Measurements from ENCODE around the gene PXDN. TPM values are rescaled to one million over a fixed set of nuclear protein-coding genes. Genes with fewer than 3 reads are reported as not detected.

PXDN gene
- total RNA-seq, 2 experiments from 2014 or later = 1.3 to 1.4 TPM

DNA sequence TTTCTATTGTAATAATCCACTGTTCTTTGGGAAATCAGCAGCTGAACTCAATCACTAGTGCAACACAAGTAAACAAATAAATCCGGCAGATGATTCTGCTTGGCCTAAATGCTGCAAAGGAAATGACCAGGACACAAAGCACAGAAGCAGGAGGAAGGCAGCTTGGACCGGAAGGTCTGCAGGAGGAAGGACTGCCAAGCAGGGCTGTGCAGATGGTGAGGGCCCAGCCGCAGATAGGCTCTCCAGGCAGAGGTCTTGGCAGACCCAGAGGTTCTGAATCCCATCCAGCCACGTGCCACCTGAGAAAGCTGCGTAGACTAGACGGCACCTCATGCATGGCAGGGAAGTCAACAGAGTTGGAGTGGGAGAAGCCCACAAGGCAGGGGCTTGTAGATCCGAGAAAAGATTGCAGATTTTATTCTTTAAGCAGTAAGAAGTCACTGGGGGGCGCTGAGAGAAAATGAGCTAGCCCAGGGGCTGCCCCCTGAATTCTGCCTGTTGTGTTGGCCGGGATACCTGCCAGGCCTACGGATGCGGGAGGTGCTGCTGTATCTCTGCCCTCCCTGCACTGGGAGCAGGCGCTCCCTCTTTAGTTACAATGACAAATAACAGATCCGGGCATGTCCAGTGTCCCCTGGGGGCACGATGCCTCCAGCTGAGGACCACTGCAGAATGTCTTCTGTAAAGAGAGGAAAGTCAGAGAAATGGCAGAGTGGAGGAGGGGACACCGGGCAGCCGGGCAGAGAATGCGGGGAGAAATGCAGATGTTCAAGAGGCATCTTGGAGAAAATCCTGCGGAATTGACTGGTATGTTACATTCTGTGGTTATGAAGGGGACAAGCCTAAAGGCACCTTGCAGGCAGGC is 153.5 kb downstream of the PXDN start:
- ChIA-PET POLR2A (no interaction called here), CTCF (no interaction called here)

DNA sequence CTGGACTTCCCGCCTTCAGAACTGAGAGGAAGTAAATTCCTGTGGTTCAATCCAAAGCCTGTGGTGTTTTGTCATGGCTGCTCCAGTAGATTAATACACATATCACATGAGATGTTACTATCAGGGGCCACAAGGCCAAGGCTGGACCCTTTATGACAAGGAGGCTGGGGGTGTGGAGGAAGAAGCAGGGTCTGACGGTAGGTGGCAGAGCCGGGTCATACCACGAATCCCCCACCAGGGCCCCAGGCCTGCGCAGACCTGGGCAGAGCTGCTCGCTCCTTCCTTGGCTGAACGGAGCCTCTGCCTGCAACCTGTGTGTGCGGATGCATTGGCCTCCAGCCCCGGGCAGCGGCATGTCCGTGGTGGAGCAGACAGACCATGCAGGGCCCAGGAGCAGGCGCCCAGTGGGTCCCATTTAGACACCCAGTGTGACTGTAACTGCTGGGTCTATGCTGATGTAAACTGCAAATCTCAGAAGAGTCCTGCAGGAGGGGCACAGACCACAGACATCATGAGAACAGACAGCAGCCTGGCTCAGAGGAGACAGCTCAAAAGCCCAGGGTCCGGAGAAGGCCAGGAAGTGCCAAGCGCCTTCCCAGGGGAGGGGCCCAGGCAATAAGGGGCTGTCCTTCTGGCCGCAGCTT is 155.2 kb downstream of the PXDN start:
- CTCF ChIA-PET = no interaction called here
- POLR2A ChIA-PET = no interaction called here

GRCh38 chr2:1588051-1588977 is 156.0 kb downstream of the PXDN start:
- POLR2A ChIA-PET = no interaction called here
- CTCF ChIA-PET = no interaction called here

DNA sequence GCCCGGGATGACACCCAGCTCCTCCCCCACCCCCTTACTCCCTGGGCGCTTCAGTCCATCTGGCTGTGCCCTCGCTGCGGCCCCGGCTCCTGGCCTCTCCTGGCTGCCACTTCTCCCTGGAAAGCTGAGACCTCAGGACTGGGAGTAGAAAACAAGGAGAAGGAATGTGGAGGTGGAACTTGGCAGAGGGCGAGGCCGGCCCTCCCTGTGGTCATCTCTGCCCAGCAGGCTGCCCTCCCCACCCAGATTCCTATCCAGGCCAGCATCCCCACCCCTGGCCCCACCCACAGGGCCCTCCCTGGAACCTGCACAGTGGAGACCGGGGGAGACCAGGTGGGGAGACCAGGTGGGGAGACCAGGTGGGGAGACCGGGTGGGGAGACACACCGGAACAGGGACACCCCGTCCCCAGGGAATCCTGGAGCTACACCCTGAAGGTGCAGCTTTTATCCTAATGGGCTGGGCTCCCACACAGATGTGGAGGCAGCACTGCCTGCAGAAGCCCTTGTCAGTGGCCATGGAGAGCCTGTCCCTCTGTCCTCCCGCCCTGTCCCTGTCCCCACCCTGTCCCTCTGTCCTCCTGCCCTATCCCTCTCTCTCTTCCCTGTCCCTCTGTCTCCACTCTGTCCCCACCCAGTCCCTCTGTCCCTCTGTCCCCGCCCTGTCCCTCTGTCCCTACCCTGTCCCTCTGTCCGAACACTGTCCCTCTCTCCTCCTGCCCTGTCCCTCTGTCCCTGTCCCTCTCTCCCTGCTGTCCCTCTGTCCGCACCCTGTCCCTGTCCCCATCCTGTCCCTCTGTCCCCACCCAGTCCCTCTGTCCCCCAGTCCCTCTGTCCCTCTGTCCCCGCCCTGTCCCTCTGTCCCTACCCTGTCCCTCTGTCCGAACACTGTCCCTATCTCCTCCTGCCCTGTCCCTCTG is 157.1 kb downstream of the PXDN start:
- ChIA-PET CTCF (no interaction called here), POLR2A (no interaction called here)

DNA sequence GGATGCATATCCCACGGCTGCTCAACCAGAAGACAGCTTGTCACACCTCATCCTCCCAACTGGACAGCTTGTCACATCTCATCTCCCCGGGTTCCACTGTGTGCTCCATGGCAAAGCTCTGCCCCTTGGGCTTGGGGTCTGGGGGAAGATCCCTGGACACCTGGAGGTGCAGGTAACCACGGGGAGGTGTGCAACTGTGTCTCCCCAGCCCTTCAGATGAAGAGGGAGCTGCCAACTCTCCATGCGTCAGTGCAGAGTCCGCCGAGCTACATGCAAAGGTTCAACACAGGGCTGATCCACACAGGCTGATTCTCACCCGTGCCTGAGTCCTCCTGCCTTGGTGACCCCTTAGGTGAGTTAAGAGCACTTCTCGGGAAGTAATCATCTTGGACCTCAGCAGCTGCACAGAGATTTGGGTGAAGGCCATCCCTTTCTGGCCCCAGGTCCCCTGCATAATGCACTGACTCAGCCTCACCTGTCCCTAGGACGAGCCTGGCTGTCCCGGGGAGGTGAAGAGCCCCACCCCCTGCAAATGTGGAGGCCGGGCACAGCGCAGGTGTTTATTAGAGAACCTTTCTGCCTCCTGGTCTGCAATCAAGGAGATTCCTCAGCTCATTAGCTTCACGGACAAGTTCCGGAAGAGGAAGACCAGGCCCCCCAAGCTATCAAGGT is 157.9 kb downstream of the PXDN start:
- ChIA-PET POLR2A (no interaction called here), CTCF (no interaction called here)

DNA sequence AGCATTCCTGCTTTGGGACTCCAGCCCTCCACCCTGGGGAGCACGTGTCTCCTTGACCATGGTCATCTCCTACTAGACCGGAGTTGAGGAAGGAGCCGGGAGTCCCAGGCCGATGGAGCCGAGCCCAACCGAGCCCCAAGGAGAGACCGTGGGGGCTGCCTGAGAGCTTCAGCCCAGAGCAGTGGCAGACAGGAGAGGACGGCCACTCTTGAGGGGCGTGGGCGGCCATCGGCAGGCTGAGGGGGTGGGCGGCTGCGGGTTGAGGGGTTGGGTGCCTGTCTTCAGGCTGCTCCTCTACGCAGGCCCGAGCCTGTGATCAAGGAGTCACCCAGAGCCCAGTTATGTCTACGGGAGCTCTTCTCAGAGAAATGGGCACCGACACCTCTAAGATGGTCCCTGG is 158.7 kb downstream of the PXDN start:
- ChIA-PET POLR2A (no interaction called here), CTCF (no interaction called here)

DNA sequence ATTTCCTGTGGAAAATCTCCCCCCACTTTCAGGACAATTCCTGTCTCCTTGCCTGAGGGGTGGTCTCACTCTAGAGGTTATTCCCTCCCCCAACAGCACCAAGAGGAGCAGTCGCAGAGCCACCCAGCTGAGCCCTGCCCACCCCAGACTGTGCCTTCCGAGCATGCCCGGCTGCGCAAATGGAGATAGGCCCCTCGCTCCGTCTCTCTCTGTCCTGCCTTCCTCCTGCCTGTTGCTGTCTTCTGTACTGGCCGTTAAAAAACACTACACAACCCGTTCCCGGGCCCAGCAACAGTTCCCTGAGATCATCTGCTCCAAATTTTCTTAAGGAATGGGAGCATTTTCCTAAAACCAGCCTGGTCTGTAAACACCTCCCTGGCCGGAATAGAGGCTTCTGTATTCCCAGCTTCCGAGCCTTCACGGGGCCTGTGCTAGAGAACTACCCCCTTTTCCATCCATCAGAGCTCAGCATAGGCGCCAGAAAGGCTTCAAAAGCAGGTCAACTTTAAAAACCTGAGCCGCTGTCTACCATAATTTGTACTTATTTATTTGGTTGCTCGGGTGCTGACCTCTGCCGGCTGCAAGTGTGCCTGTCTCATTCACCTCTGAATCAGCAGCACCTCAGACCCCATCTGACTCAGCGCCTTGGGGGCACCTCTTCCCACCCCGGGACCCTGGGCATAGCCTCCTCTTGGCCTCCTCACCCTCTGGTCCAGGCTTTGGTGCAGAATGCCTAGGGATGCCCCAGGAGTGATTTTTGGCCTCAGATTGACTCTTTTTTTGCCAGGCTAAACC is 159.4 kb downstream of the PXDN start:
- CTCF ChIA-PET = no interaction called here
- POLR2A ChIA-PET = no interaction called here

GRCh38 chr2:1584051-1584531 is 160.2 kb downstream of the PXDN start:
- CTCF ChIA-PET = no interaction called here
- POLR2A ChIA-PET = no interaction called here

GRCh38 chr2:1582891-1583341 is 161.4 kb downstream of the PXDN start:
- CTCF ChIA-PET = no interaction called here
- POLR2A ChIA-PET = no interaction called here

DNA sequence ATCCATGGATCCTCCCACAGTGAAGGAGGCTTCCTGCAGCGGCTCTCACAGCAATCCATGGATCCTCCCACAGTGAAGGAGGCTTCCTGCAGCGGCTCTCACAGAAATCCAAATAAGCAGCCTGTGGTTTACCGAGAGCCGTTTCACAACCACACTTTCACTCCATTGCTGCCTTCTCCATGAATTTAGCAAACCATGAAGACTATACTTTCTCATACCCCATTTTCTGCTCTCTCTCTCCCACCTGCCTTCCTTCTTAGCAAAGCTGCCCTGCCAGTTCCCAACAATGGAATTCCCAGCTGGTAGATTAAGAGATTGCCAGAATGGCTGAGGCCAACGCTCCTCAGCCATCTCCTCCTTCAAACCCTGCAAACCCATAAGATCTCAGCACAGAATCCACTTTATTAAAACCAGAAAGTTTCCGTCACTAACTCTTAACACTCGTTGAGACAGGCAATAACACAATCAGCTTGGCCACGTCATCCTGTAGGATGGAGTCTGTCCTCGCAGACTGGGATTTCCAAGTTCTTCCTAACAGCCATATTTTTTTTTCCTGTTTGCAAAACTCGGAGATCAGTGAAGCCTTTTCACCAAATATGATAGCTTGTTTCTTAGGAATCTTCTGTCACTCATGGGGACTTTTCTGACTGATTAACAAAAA is 162.2 kb downstream of the PXDN start:
- ChIA-PET POLR2A (interaction anchor here (0.6 kb wide), 1 partner anchor 27 kb away, joined by 6 read pairs; no protein-coding TSS in a partner anchor), CTCF (interaction anchor here (0.7 kb wide), 1 partner anchor 500 kb away, joined by 4 read pairs; no protein-coding TSS in a partner anchor)
